Esophagus muscularis mucosa (tissue), 3 donors: ENCODE measurements around the gene PRKAR2A.

ENCODE experiments used
- CTCF ChIP-seq, 3 experiments: fragments of 200-600 bp in 2 of 3; fragments of 450-650 bp in 1 of 3; sonication (generic) in 2 of 3; IDR thresholded peaks; one replicate each; pipeline ENCODE4 v1.5.1; 2017 to 2019; ENCODE audit warnings: antibody characterized with exemption in 3 of 3, mild to moderate bottlenecking in 2 of 3, moderate library complexity in 1 of 3
- EP300 ChIP-seq: sonication (generic); formaldehyde crosslinking; IDR thresholded peaks from one replicate; pipeline ENCODE4 v1.6.1; 2017; ENCODE audit warnings: antibody characterized with exemption

GRCh38 chr3:48750856-48751255 is 96.8 kb downstream of the PRKAR2A start:
- no peak for TF ChIP-seq EP300
- no peak for TF ChIP-seq CTCF (IDR thresholded peaks at IDR 0.05)
